Osteoblast (primary cell): ENCODE data around the gene EIF3J. TPM values are rescaled to one million over a fixed set of nuclear protein-coding genes. Genes with fewer than 3 reads are reported as not detected.

Source experiments
- DNase-seq: peaks from one replicate; pipeline ENCODE4 v3.0.0; 2011; ENCODE audit warnings: low spot score, mixed read lengths; ENCODE audit not compliant: insufficient read length; ENCODE audit errors: missing footprints
- H2AFZ ChIP-seq: 2 replicates; pipeline ENCODE4 v1.6.0; 2011; ENCODE audit warnings: mild to moderate bottlenecking, low read length
- H3K27ac ChIP-seq: 2 replicates; pipeline ENCODE4 v1.5.1; 2011; ENCODE audit warnings: mild to moderate bottlenecking, low read depth, low read length, moderate library complexity
- H3K27me3 ChIP-seq: 2 replicates; pipeline ENCODE4 v1.6.0; 2012; ENCODE audit warnings: mild to moderate bottlenecking, control low read depth, inconsistent platforms, low read length, moderate library complexity; ENCODE audit not compliant: insufficient read depth
- H3K36me3 ChIP-seq: 2 replicates; pipeline ENCODE4 v1.5.1; 2011; ENCODE audit warnings: mild to moderate bottlenecking, low read length, control low read depth, moderate library complexity; ENCODE audit not compliant: insufficient read depth
- H3K4me1 ChIP-seq: 2 replicates; pipeline ENCODE4 v1.5.1; 2011; ENCODE audit warnings: mild to moderate bottlenecking, low read length, control low read depth, moderate library complexity; ENCODE audit not compliant: insufficient read depth
- H3K4me2 ChIP-seq: 2 replicates; pipeline ENCODE4 v1.6.0; 2011; ENCODE audit warnings: mild to moderate bottlenecking, low read length; ENCODE audit not compliant: insufficient read depth
- H3K4me3 ChIP-seq: fragments of 200-600 bp; sonication (generic); 3 replicates; pipeline ENCODE4 v1.5.1; 2012; ENCODE audit warnings: mild to moderate bottlenecking, low read length, inconsistent platforms; ENCODE audit not compliant: insufficient read depth
- H3K79me2 ChIP-seq: 2 replicates; pipeline ENCODE4 v1.6.0; 2012; ENCODE audit warnings: mild to moderate bottlenecking, low read length, control low read depth, inconsistent platforms; ENCODE audit not compliant: insufficient read depth
- H3K9me3 ChIP-seq: 2 replicates; pipeline ENCODE4 v1.5.1; 2011; ENCODE audit warnings: low read depth, low read length, control low read depth
- H4K20me1 ChIP-seq: 2 replicates; pipeline ENCODE4 v1.6.0; 2012; ENCODE audit warnings: mild to moderate bottlenecking, low read length, control low read depth; ENCODE audit not compliant: insufficient read depth
- CTCF ChIP-seq: IDR thresholded peaks from 2 replicates; pipeline ENCODE4 v1.5.1; 2011; ENCODE audit warnings: mild to moderate bottlenecking, low read depth, low read length, moderate library complexity; ENCODE audit errors: extremely low read depth
- total RNA-seq: library from RNA; depleted of rRNA; stranded (reverse); fragments of >200 nt; gene quantifications from 2 replicates; pipeline ENCODE4 v1.2.3, GENCODE V29; 2012

The EIF3J gene
- total RNA-seq, 1 donor: 36.2 TPM

DNA sequence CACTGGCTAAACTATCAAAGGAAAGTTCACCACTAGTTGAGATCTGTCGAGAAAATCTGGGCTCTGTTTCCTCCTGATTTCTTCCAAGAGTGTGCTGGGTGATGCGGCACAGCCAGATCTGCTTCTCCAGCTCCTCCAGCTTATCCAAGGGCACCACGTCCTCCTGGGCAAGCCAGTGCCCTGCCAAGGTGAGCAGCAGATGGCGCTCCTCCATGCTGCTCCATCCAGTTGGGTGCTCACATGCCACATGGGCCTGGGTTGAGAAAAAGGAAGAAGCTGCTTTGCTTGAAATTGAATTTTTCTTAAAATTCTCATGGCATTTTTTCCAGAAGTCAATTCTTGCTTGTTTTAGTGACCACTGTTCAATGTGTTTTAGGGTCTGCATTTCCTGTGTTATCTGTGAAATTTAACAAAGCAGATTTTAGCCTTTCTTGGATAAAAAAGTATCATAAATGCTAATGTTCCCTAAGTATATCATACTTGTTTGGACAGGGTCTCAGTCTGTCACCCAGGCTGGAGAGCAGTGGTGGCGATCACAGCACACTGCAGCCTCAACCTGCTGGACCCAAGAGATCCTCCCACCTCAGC, 47.3 kb downstream of the EIF3J start:
- Histone ChIP-seq H3K9me3 (no peaks in the 10 kb centered on the region), H2AFZ (no peak overlapping the region), H3K79me2 (no peaks in the 10 kb centered on the region), H3K36me3 (peaks cover 46% of the 10 kb centered on the region), H3K27me3 (no peaks in the 10 kb centered on the region), H3K4me3 (no peak overlapping the region), H3K4me2 (no peak overlapping the region), H3K27ac (no peak overlapping the region), H4K20me1 (no peaks in the 10 kb centered on the region), H3K4me1 (no peaks in the 10 kb centered on the region)
- peak; percentile 54 for TF ChIP-seq CTCF
- DNase-seq: no peak

- Histone ChIP-seq H3K9me3 (no peaks in the 10 kb centered on the region), H2AFZ (no peak overlapping the region), H3K79me2 (no peaks in the 10 kb centered on the region), H3K27ac (no peak overlapping the region), H3K4me1 (no peaks in the 10 kb centered on the region), H3K36me3 (peaks cover 54% of the 10 kb centered on the region), H3K4me3 (no peak overlapping the region), H3K4me2 (no peak overlapping the region), H4K20me1 (no peaks in the 10 kb centered on the region), H3K27me3 (no peaks in the 10 kb centered on the region)
- TF ChIP-seq CTCF: no peak
- peak; percentile 60 for DNase-seq
Observed at GRCh38 chr15:44585633-44586032, 48.7 kb downstream of the EIF3J start.

DNA sequence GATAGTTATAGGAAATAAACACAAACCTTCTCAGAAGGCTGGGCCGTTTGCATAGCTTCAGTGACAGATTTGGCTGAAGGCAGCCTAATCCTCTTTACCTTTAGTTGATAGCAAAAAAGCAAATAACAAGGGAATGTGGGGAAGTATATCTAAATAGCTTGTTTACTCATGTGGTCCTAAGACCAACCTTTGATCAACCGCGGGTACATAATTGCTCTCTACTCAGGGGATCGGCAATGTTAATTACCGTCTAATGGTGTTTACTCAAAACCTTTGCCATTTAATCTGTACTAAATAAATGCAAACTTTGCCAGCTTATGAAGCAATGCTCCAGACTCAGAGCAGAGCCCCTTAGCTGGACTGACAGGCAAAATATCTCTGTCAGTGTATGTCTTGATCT, 51.6 kb downstream of the EIF3J start:
- Histone ChIP-seq H3K4me3 (no peak overlapping the region), H3K36me3 (peaks cover 74% of the 10 kb centered on the region), H3K4me1 (no peaks in the 10 kb centered on the region), H3K27me3 (no peaks in the 10 kb centered on the region), H3K9me3 (no peaks in the 10 kb centered on the region), H3K27ac (no peak overlapping the region), H2AFZ (no peak overlapping the region), H4K20me1 (no peaks in the 10 kb centered on the region), H3K4me2 (no peak overlapping the region), H3K79me2 (no peaks in the 10 kb centered on the region)
- no peak for DNase-seq
- TF ChIP-seq CTCF: no peak

GRCh38 chr15:44591326-44591725, 54.4 kb downstream of the EIF3J start:
- H3K9me3 ChIP-seq: no peaks in the 10 kb centered on the region
- no peaks in the 10 kb centered on the region for H3K4me1 ChIP-seq
- no peak overlapping the region for H3K27ac ChIP-seq
- H3K27me3 ChIP-seq: no peaks in the 10 kb centered on the region
- no peak for DNase-seq
- H3K4me3 ChIP-seq: no peak overlapping the region
- H4K20me1 ChIP-seq: no peaks in the 10 kb centered on the region
- no peak overlapping the region for H3K4me2 ChIP-seq
- H2AFZ ChIP-seq: no peak overlapping the region
- H3K79me2 ChIP-seq: no peaks in the 10 kb centered on the region
- TF ChIP-seq CTCF: no peak
- peaks cover 71% of the 10 kb centered on the region for H3K36me3 ChIP-seq
